HepG2 (cell line): ENCODE data around the gene AGAP1. TPM values are rescaled to one million over a fixed set of nuclear protein-coding genes. Genes with fewer than 3 reads are reported as not detected.

Experiments used
- ATAD3A ChIP-seq: sonication (generic); formaldehyde crosslinking; IDR thresholded peaks from 2 replicates; pipeline ENCODE4 v1.4.0; 2020; ENCODE audit warnings: missing genetic modification reagents
- ATRX ChIP-seq: sonication (generic); formaldehyde crosslinking; IDR thresholded peaks from 2 replicates; pipeline ENCODE4 v1.4.0; 2020; ENCODE audit warnings: missing genetic modification reagents, borderline replicate concordance
- CENPT ChIP-seq: sonication (generic); formaldehyde crosslinking; IDR thresholded peaks from 2 replicates; pipeline ENCODE4 v1.8.0; 2022; ENCODE audit warnings: low read depth, mild to moderate bottlenecking, moderate library complexity, missing genetic modification reagents
- CREM ChIP-seq, 2 experiments: sonication (generic) in 1 of 2; formaldehyde crosslinking in 1 of 2; IDR thresholded peaks; 2 replicates each; pipeline versions ENCODE4 v1.4.0 to v1.6.1; 2016 to 2020; ENCODE audit warnings: antibody characterized with exemption in 1 of 2, mild to moderate bottlenecking in 1 of 2, missing genetic modification reagents in 1 of 2
- KLF16 ChIP-seq, 2 experiments: sonication (generic) in 1 of 2; formaldehyde crosslinking in 1 of 2; IDR thresholded peaks; 2 replicates each; pipeline versions ENCODE4 v1.6.1 to v1.8.0; 2016 to 2023; ENCODE audit warnings: missing genetic modification reagents in 2 of 2, missing compliant biosample characterization in 1 of 2
- MTA3 ChIP-seq: sonication (generic); formaldehyde crosslinking; IDR thresholded peaks from 2 replicates; pipeline ENCODE4 v1.4.0; 2020; ENCODE audit warnings: missing genetic modification reagents
- NR2F1 ChIP-seq, 2 experiments: fragments of 450-650 bp in 1 of 2; formaldehyde crosslinking in 1 of 2; IDR thresholded peaks; 2 replicates each; pipeline versions ENCODE4 v1.5.0 to v1.6.1; 2016 to 2020; ENCODE audit warnings: mild to moderate bottlenecking in 1 of 2, missing compliant biosample characterization in 1 of 2, missing genetic modification reagents in 1 of 2, moderate library complexity in 1 of 2
- PHF21A ChIP-seq: sonication (generic); formaldehyde crosslinking; IDR thresholded peaks from 2 replicates; pipeline ENCODE4 v1.5.0; 2020; ENCODE audit warnings: mild to moderate bottlenecking, missing genetic modification reagents
- SMAD9 ChIP-seq: sonication (generic); formaldehyde crosslinking; IDR thresholded peaks from 2 replicates; pipeline ENCODE4 v1.5.1; 2020; ENCODE audit warnings: mild to moderate bottlenecking, missing genetic modification reagents
- SMARCC2 ChIP-seq: fragments of 450-650 bp; IDR thresholded peaks from 2 replicates; pipeline ENCODE4 v1.6.1; 2017; ENCODE audit warnings: antibody characterized with exemption, mild to moderate bottlenecking
- SNAPC2 ChIP-seq: sonication (generic); formaldehyde crosslinking; IDR thresholded peaks from 2 replicates; pipeline ENCODE4 v1.8.1; 2022; ENCODE audit warnings: mild to moderate bottlenecking, missing genetic modification reagents
- TCF7L2 ChIP-seq: IDR thresholded peaks from 2 replicates; pipeline ENCODE4 v1.6.1; 2011; ENCODE audit warnings: mild to moderate bottlenecking, low read depth, low read length, moderate library complexity
- TOE1 ChIP-seq: sonication (generic); formaldehyde crosslinking; IDR thresholded peaks from 2 replicates; pipeline ENCODE4 v1.4.0; 2020; ENCODE audit warnings: mild to moderate bottlenecking, missing genetic modification reagents
- ZFP1 ChIP-seq: IDR thresholded peaks from 2 replicates; pipeline ENCODE4 v1.6.1; 2016
- ZFP36 ChIP-seq: fragments of 150-350 bp; IDR thresholded peaks from 2 replicates; pipeline ENCODE4 v1.6.1; 2018; ENCODE audit warnings: borderline replicate concordance, low read length, low read depth; ENCODE audit not compliant: partially characterized antibody
- ZNF33B ChIP-seq: sonication (generic); formaldehyde crosslinking; IDR thresholded peaks from 2 replicates; pipeline ENCODE4 v1.5.1; 2020; ENCODE audit warnings: mild to moderate bottlenecking, missing genetic modification reagents
- ZSCAN21 ChIP-seq: sonication (generic); formaldehyde crosslinking; IDR thresholded peaks from 2 replicates; pipeline ENCODE4 v1.8.0; 2022; ENCODE audit warnings: mild to moderate bottlenecking, missing genetic modification reagents, moderate library complexity, borderline replicate concordance
- polyA plus RNA-seq, 8 experiments: library from polyadenylated mRNA; depleted of rRNA in 3 of 8; stranded (reverse) in 7 of 8; unstranded in 1 of 8; fragments of >200 nt; fragmentation: Illumina TruSeq in 4 of 8; extraction: Trizol in 4 of 8; gene quantifications; 2 replicates each; pipeline versions ENCODE4 v1.2.1 to v1.2.3, GENCODE V29; 2011 to 2016; ENCODE audit warnings: low read depth in 4 of 8, missing spikeins in 1 of 8, mixed read lengths in 1 of 8; ENCODE audit not compliant: insufficient read depth in 1 of 8
- total RNA-seq, 5 experiments: library from RNA; depleted of rRNA; stranded (reverse); fragments of >200 nt; fragmentation: Illumina TruSeq; extraction: Trizol; gene quantifications; 2 replicates each; pipeline ENCODE4 v1.2.3, GENCODE V29; 2016; ENCODE audit warnings: low read depth in 1 of 5
- TF ChIP-seq, protein P1 (sequence below): sonication (generic); formaldehyde crosslinking; IDR thresholded peaks from 2 replicates; pipeline ENCODE4; 2020; ENCODE audit warnings: missing genetic modification reagents, mild to moderate bottlenecking, borderline replicate concordance
- TF ChIP-seq, protein P2 (sequence below): IDR thresholded peaks from 2 replicates; pipeline ENCODE4 v1.6.1; 2012; ENCODE audit warnings: inconsistent platforms
- TF ChIP-seq, protein P3 (sequence below): sonication (generic); formaldehyde crosslinking; IDR thresholded peaks from 2 replicates; pipeline ENCODE4 v1.5.0; 2020; ENCODE audit warnings: mild to moderate bottlenecking, missing genetic modification reagents, borderline replicate concordance
- TF ChIP-seq, protein P4 (sequence below): sonication (generic); formaldehyde crosslinking; IDR thresholded peaks from 2 replicates; pipeline ENCODE4 v1.8.0; 2022; ENCODE audit warnings: mild to moderate bottlenecking, missing genetic modification reagents, moderate library complexity

Gene AGAP1
- total and polyA plus RNA-seq, 2 of the 13 experiments (the other 11 are each of a cell fraction or from before 2014, with no cell fraction given) = 21.2 to 32.7 TPM

DNA sequence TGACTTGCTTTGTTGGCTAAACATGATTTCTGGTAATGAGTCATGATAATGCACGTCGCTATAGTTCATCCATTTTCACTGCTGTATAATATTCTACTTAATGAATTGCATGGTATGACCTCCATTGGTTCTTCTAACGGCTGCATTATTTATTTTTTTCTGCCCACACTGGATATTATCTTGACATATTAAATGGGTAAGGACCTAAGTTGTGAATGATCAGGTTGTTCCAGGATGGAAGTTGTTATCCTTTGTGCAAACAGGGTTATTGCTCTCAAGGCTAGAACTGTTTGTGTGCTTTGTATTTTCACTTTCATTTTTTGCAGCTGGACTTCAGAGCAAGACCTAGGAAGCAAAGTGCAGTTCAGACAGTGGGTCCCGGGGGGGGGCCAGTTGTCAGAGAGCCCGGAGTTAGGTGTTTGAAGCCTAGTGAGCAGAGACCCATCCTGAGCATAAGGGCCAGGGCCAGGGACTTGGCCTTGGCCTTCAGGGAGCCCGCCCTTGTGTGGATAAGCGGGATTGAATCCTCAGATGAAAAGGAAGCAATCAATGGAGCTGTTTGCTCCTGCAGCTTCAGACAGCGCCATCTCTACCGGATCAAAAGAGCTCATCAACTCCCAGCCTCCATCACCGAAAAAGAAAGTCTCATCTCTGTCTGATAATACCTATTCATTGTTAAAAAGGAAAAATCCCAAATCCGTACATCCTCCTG is 48.2 kb downstream of the AGAP1 start (continued):
- no peak for TF ChIP-seq ZFP36
- TF ChIP-seq SNAPC2 (CRISPR knock-in tag) = 0 out of 2 replicates have a peak, but pooled peaks have one; percentile 63
- no peak for TF ChIP-seq ATAD3A
- TF ChIP-seq TOE1 (CRISPR knock-in tag) = 0 out of 2 replicates have a peak, but pooled peaks have one; percentile 46
- TF ChIP-seq, protein P1, sequence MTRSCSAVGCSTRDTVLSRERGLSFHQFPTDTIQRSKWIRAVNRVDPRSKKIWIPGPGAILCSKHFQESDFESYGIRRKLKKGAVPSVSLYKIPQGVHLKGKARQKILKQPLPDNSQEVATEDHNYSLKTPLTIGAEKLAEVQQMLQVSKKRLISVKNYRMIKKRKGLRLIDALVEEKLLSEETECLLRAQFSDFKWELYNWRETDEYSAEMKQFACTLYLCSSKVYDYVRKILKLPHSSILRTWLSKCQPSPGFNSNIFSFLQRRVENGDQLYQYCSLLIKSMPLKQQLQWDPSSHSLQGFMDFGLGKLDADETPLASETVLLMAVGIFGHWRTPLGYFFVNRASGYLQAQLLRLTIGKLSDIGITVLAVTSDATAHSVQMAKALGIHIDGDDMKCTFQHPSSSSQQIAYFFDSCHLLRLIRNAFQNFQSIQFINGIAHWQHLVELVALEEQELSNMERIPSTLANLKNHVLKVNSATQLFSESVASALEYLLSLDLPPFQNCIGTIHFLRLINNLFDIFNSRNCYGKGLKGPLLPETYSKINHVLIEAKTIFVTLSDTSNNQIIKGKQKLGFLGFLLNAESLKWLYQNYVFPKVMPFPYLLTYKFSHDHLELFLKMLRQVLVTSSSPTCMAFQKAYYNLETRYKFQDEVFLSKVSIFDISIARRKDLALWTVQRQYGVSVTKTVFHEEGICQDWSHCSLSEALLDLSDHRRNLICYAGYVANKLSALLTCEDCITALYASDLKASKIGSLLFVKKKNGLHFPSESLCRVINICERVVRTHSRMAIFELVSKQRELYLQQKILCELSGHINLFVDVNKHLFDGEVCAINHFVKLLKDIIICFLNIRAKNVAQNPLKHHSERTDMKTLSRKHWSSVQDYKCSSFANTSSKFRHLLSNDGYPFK (CRISPR knock-in tag) = peak; percentile 48; the same call in 1 of the 2 replicates
- TF ChIP-seq SMARCC2 = no peak
- TF ChIP-seq MTA3 = no peak
- TF ChIP-seq, protein P2, sequence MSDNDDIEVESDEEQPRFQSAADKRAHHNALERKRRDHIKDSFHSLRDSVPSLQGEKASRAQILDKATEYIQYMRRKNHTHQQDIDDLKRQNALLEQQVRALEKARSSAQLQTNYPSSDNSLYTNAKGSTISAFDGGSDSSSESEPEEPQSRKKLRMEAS = peak; percentile 56
- TF ChIP-seq NR2F1 (CRISPR knock-in tag; IDR thresholded peaks at IDR 0.05) = peak; percentile 87 to 90
- TF ChIP-seq CREM (IDR thresholded peaks at IDR 0.05) = peak; percentile 95
- TF ChIP-seq CREM (CRISPR knock-in tag; IDR thresholded peaks at IDR 0.05) = no peak
- peak; percentile 98 for TF ChIP-seq PHF21A (CRISPR knock-in tag)
- TF ChIP-seq CENPT (CRISPR knock-in tag) = no peak
- TF ChIP-seq, protein P3, sequence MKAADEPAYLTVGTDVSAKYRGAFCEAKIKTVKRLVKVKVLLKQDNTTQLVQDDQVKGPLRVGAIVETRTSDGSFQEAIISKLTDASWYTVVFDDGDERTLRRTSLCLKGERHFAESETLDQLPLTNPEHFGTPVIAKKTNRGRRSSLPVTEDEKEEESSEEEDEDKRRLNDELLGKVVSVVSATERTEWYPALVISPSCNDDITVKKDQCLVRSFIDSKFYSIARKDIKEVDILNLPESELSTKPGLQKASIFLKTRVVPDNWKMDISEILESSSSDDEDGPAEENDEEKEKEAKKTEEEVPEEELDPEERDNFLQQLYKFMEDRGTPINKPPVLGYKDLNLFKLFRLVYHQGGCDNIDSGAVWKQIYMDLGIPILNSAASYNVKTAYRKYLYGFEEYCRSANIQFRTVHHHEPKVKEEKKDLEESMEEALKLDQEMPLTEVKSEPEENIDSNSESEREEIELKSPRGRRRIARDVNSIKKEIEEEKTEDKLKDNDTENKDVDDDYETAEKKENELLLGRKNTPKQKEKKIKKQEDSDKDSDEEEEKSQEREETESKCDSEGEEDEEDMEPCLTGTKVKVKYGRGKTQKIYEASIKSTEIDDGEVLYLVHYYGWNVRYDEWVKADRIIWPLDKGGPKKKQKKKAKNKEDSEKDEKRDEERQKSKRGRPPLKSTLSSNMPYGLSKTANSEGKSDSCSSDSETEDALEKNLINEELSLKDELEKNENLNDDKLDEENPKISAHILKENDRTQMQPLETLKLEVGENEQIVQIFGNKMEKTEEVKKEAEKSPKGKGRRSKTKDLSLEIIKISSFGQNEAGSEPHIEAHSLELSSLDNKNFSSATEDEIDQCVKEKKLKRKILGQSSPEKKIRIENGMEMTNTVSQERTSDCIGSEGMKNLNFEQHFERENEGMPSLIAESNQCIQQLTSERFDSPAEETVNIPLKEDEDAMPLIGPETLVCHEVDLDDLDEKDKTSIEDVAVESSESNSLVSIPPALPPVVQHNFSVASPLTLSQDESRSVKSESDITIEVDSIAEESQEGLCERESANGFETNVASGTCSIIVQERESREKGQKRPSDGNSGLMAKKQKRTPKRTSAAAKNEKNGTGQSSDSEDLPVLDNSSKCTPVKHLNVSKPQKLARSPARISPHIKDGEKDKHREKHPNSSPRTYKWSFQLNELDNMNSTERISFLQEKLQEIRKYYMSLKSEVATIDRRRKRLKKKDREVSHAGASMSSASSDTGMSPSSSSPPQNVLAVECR (CRISPR knock-in tag) = peak; percentile 78; the same call in 1 of the 2 replicates
- peak; percentile 59; the same call in 1 of the 2 replicates for TF ChIP-seq ZSCAN21
- TF ChIP-seq, protein P4, sequence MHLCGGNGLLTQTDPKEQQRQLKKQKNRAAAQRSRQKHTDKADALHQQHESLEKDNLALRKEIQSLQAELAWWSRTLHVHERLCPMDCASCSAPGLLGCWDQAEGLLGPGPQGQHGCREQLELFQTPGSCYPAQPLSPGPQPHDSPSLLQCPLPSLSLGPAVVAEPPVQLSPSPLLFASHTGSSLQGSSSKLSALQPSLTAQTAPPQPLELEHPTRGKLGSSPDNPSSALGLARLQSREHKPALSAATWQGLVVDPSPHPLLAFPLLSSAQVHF (CRISPR knock-in tag) = no peak
- TF ChIP-seq KLF16 (CRISPR knock-in tag; IDR thresholded peaks at IDR 0.05) = peak in 1 of 2 experiments; percentile 59; a peak in 2 of 4 replicates
- TF ChIP-seq ZNF33B (CRISPR knock-in tag) = peak; percentile 48; the same call in 1 of the 2 replicates
- TF ChIP-seq ATRX (CRISPR knock-in tag) = no peak
- TF ChIP-seq SMAD9 = no peak
- peak; percentile 52; the same call in 1 of the 2 replicates for TF ChIP-seq ZFP1 (CRISPR knock-in tag)
- TF ChIP-seq TCF7L2 = peak; percentile 93
